ENCODE data around the gene VAC14.

The VAC14 gene

GRCh38 chr16:70713824-70714223, 87.1 kb downstream of the VAC14 start:
- no peak for DNase-seq
- intact Hi-C loops (cut with DNase I) = loop anchor here (5.0 kb wide), 1 partner anchor 48 kb away; no protein-coding TSS in a partner anchor

- intact Hi-C loops (cut with DNase I) = loop anchor here (5.0 kb wide), 1 partner anchor 49 kb away; no protein-coding TSS in a partner anchor
- no peak for DNase-seq
Measured at GRCh38 chr16:70713342-70713741, 87.6 kb downstream of the VAC14 start.

- intact Hi-C loops (cut with DNase I) = loop anchor here (5.0 kb wide), 1 partner anchor 49 kb away; no protein-coding TSS in a partner anchor
- DNase-seq = no peak
Measured at GRCh38 chr16:70712942-70713341, 88.0 kb downstream of the VAC14 start.

- intact Hi-C loops (cut with DNase I) = loop anchor here (5.0 kb wide), 1 partner anchor 50 kb away; no protein-coding TSS in a partner anchor
- no peak for DNase-seq
Measured at GRCh38 chr16:70712359-70712758, 88.6 kb downstream of the VAC14 start.

GRCh38 chr16:70711211-70712031, 89.5 kb downstream of the VAC14 start:
- intact Hi-C loops (cut with DNase I) = loop anchor here (5.0 kb wide), 1 partner anchor 51 kb away; no protein-coding TSS in a partner anchor
- DNase-seq = no peak

- intact Hi-C loops (cut with DNase I) = loop anchor here (5.0 kb wide), 1 partner anchor 52 kb away; no protein-coding TSS in a partner anchor
- DNase-seq = no peak
Measured at GRCh38 chr16:70710422-70711210, 90.3 kb downstream of the VAC14 start.

GRCh38 chr16:70709942-70710341, 91.0 kb downstream of the VAC14 start:
- no peak for DNase-seq
- intact Hi-C loops (cut with DNase I) = loop anchor here (5.0 kb wide), 1 partner anchor 52 kb away; no protein-coding TSS in a partner anchor

GRCh38 chr16:70709457-70709856, 91.5 kb downstream of the VAC14 start:
- no peak for DNase-seq
- intact Hi-C loops (cut with DNase I) = no loop called here

GRCh38 chr16:70708366-70709246, 92.4 kb downstream of the VAC14 start:
- intact Hi-C loops (cut with DNase I) = no loop called here
- DNase-seq = no peak

GRCh38 chr16:70706948-70707465, 94.0 kb downstream of the VAC14 start:
- DNase-seq = no peak
- intact Hi-C loops (cut with DNase I) = no loop called here

- intact Hi-C loops (cut with DNase I) = no loop called here
- DNase-seq = no peak
Measured at GRCh38 chr16:70705056-70705455, 95.9 kb downstream of the VAC14 start.

- no peak for DNase-seq
- intact Hi-C loops (cut with DNase I) = no loop called here
Measured at GRCh38 chr16:70704586-70704985, 96.4 kb downstream of the VAC14 start.

- DNase-seq = no peak
Measured at GRCh38 chr16:70703835-70704381, 97.0 kb downstream of the VAC14 start.

GRCh38 chr16:70703041-70703834, 97.7 kb downstream of the VAC14 start:
- peak in 8 of 10 donors; percentile 67 to 97 (median 83) for DNase-seq
- intact Hi-C loops (cut with DNase I) = no loop called here

More at GRCh38 chr16:70703835-70704381, 97.0 kb downstream of the VAC14 start:
- intact Hi-C loops (cut with DNase I) = no loop called here

GRCh38 chr16:70702624-70703023, 98.3 kb downstream of the VAC14 start:
- intact Hi-C loops (cut with DNase I) = no loop called here

GRCh38 chr16:70701998-70702397, 99.0 kb downstream of the VAC14 start:
- DNase-seq = no peak

More at GRCh38 chr16:70702624-70703023, 98.3 kb downstream of the VAC14 start:
- no peak for DNase-seq

GRCh38 chr16:70701596-70701995, 99.4 kb downstream of the VAC14 start:
- intact Hi-C loops (cut with DNase I) = no loop called here
- DNase-seq = no peak

More at GRCh38 chr16:70701998-70702397, 99.0 kb downstream of the VAC14 start:
- intact Hi-C loops (cut with DNase I) = no loop called here

- no peak for DNase-seq
- intact Hi-C loops (cut with DNase I) = no loop called here
Measured at GRCh38 chr16:70701036-70701435, 99.9 kb downstream of the VAC14 start.

Data from posterior cingulate gyrus (tissue), 11 donors.